Activated T-cell treated with anti-CD3 and anti-CD28 coated beads, Interleukin-2, amount 50 U/mL, for 48 hours (primary cell): ENCODE results near the gene GNA14.
A peak's percentile ranks its signal among the peaks of the same experiment; 100 is the strongest.
"Not testable (repeated sequence)": the region's sequence is repeated elsewhere in the genome, so short reads cannot be mapped to it uniquely, and the experiment has no call there.

Experiments
- DNase-seq, 2 experiments: peaks; one replicate each; pipeline ENCODE4 v3.0.0-alpha.2; 2020

The GNA14 gene

DNA sequence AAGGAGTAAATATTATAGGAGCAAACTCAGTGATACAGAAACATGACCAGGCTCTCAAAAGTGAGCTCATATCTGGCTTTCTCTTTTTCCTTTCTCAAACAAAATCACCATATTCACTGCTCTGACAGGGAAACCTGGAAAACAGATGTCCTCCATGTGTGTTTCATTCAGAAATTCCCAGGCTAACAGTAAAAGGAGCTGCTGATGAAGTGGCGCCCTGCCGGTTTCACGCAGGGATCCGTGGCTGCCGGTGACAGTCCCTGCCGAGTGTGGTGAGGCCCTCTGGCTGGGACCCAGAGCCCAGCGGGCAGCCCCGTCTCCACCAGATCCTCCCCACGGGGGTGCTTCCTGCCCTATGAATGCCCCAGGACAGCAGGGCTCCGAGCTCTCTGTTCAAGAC is 208.1 kb downstream of the GNA14 start:
- no peak for DNase-seq

- no peak for DNase-seq
Observed at GRCh38 chr9:77438653-77439052, 209.5 kb downstream of the GNA14 start.

DNA sequence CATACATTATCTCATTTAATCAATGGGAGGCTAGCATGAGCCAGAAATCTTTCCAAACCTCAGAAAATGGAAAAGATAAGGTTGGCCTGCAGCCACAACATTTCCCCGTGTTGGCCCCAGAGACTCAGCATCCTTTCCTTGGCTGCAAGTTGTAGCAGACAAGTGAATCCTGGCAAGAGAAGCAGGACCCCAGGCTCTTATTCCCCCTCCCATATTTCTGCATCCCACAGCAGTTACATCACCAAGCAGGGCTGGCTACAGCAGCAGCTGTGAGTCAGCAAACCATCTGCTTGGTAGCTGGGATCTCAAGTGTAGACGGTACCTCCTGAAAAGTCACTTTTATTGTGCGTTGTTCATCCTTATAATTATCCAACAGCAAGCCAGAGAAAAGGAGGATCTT is 212.4 kb downstream of the GNA14 start:
- no peak for DNase-seq

DNA sequence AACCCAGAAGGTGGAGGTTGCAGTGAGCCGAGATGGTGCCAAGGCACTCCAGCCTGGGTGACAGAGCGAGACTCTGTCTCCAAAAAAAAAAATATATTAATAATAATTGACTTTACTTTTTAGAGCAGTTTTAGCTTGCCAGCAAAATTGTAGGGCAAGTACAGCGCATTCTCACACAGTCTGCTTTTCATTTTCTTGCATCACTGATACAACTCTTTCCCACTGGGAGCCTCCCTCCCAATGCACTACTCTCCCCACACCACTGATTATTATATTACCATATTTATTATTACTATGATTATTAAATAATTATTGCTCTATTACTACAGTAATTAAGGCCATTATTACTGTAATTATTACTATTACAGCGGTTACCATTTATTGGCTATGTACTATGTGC is 212.8 kb downstream of the GNA14 start:
- DNase-seq = no peak

DNA sequence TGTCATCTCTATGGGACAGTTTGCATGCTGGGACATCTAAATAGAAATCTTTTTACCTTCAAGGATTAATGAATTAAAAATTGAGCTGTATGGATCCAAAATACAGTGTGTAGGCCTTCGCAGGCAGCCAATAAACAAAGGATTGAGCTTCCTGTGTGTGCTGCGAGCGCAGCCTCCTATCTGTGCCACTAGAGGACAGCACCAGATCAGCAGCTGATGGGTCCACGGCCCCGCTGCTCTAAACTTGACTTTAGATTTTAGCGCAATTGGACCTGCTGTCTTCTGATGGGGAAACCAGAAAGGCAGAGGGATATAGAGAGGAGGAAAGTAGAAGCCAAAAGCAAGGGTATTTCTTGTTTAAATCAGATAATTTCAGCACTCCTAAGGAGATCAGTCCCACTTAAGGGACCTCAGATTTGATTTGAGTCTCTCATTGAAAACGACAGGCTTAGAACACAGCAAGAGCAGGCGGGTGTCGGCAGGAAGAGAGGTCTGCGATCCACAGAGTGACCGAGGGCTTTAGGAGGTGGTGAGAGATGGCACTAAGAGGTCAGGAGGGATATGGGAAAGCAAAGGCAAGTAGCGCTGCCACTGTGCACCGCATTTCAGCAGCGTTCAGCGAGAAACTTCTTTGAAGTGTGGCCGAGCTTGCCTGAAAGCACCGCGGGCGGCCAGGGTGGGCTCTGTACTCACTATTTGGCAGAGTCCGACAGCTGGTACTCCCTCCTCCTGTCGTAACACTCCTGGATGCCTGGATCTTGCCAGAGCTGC is 214.3 kb downstream of the GNA14 start:
- peak; percentile 36 to 67 for DNase-seq

- DNase-seq = no peak
Observed at GRCh38 chr9:77432053-77432452, 216.1 kb downstream of the GNA14 start.

GRCh38 chr9:77429928-77430327 is 218.2 kb downstream of the GNA14 start:
- no peak for DNase-seq

- DNase-seq = no peak
Observed at GRCh38 chr9:77427256-77427927, 220.7 kb downstream of the GNA14 start.

DNA sequence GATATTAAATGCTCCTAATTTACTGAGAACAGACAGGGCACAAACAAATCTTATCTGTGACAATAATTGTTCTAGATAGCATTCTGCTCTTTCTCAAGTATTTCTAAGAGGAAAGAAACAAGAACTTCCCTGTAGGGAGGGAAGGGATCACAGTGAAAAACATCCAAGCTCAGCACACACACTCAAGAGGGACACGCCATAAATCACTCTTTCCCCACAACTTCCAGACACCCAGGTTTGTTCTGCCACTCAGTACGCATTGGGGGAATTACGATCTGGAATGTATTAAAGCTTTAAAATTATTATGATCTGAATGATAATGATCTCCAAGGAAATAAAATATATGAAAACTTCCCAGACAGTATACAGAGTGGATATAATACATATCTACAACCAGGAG is 221.4 kb downstream of the GNA14 start:
- no peak for DNase-seq

DNA sequence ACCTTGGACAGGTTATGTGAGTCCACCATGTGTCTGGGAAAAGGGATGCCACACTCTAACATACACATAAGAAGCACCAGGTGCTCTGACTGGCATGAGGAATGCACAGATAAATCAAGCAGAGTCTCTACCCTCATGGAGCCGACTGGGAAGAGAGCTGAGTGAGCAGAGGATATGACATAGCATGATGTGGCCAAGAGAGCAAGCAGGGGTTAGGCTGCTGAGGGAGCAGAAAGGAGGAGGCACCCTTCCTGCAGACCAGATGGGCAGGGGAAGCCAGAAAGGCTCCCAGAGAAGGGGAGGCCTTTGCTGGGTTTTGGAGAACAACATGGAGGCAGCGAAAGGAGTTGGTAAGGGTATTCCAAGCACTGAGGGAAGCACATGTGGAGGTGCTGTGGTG is 223.1 kb downstream of the GNA14 start:
- DNase-seq = no peak

DNA sequence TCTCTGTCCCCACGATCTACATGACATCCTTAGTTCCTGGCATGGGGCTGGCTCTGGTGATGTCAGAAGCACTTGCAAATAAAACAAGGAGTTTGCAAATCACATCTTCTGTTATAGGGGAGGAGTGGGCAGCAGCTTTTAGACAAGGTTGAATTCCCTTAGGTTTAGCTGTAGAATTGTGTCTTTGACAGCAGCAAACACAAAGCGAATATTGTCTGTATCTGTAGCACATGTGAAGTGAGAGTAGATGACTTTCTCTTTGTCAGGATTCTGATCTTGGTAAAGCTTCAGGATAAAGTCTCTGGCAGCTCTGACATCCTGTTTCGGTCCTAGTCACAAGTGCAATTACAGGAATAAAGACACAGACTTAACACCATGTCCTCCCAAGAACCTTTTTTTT is 224.3 kb downstream of the GNA14 start:
- no peak for DNase-seq

GRCh38 chr9:77422969-77423368 is 225.2 kb downstream of the GNA14 start:
- no peak for DNase-seq

GRCh38 chr9:77421506-77422265 is 226.4 kb downstream of the GNA14 start:
- no peak for DNase-seq

DNA sequence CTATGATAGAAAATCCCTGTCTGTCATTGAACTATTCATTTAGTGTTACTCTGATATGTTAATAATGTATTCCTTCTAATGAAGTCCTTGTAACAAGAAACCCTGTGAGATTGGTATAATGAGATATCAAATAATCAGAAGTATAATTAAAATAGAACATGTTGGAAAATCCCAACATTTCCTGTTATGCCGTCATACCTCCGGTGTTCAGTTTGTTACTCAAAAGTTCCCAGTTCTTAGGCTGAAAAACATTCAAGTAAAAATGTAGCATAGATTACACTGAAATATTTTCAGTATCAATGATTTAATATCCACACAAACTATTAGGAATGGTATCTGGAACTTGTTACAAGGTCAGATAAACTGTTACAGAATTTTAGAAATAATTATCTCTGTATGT is 227.5 kb downstream of the GNA14 start:
- no peak for DNase-seq

- DNase-seq = no peak
Observed at GRCh38 chr9:77418226-77418625, 229.9 kb downstream of the GNA14 start.

DNA sequence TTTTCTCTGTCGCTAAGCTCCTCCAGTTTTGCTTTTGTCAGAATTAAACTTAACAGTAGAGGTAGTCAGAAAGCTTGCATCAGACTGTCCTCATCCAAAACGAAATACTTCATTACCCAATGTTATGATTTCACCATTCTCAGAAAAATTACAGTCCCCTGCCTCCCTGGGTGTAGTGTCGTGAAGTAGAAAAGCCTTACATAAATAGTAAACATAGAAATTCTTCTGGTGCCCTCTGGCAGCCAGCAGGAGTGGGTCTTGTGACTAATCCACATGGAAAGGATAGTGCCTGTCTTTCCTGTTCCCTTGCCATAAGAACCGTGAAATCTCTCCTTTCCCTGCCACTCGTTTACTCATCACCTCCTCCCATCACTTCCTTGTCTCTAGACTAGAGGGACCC is 230.6 kb downstream of the GNA14 start:
- no peak for DNase-seq

- DNase-seq = not testable (repeated sequence)
Observed at GRCh38 chr9:77408521-77408920, 239.6 kb downstream of the GNA14 start.

DNA sequence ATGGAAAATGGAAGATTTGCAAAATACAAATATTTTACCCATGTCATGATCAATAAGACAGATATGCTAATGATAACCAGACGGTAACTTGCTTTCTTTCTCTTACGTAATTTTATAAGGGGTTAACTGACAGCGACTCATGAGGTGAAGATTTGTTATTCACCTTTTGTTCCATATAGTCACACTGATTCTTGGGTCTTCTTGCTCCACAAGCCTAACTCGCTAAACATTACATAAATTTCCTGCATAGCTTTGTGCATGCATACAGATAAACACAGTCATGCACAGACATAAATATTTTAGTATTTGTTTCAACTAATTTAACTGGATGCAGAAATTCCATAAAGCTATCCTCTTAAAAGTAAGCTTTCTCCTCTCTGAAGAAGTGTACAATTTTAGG is 244.9 kb downstream of the GNA14 start:
- DNase-seq = no peak

- no peak for DNase-seq
Observed at GRCh38 chr9:77402286-77402685, 245.8 kb downstream of the GNA14 start.

GRCh38 chr9:77399964-77400363 is 248.2 kb downstream of the GNA14 start:
- DNase-seq = no peak

GRCh38 chr9:77398581-77398980 is 249.5 kb downstream of the GNA14 start:
- DNase-seq = not testable (repeated sequence)

GRCh38 chr9:77392328-77392727 is 255.8 kb downstream of the GNA14 start:
- no peak for DNase-seq

DNA sequence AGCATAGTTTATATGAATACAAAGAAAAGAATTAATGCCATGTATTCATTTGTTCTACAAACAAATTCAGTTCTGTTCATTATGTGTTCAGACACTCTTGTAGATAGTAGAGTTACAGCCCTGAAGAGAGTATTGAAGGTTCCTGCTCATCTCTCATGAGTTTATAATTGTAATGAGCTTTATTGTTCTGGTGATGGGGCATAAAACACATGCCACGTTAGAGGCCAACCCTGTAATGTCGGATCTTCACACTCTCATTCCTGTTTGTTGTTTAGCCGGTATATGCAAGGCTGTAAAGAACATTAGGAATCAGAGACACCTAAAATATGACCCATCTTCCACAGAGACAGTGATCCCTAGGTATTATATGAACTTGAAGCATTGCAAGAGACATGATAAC is 256.3 kb downstream of the GNA14 start:
- no peak for DNase-seq

DNA sequence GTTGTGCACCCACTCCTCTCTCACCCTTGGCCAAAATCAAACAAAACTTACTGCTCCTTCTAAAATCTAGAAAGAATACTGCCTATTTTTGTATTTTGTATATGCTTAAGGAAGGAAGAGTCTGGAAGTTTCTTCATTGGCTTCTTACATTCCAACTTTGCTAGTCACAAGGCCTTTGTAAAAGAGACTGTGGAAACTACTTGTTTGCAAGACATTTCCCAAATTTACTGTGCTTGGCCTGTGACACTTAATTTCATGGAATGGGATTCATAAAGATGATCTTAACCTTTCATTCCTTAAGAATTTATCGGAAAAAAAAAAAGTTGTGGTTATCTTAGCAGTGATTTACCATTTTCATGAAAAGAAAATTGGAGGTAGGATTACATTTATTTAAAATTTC is 261.9 kb downstream of the GNA14 start:
- DNase-seq = no peak
